H1 (cell line): Measurements from ENCODE around the gene MCM6. TPM values are rescaled to one million over a fixed set of nuclear protein-coding genes. Genes with fewer than 3 reads are reported as not detected.

ENCODE experiments used
- ASH2L ChIP-seq: fragments of 200-600, 300-600 bp; sonication (generic); IDR thresholded peaks from one replicate; pipeline ENCODE4 v1.7.1; 2017; ENCODE audit warnings: low read length
- CHD7 ChIP-seq: fragments of 300-600 bp; sonication (generic); IDR thresholded peaks from 2 replicates; pipeline ENCODE4 v1.7.1; 2012; ENCODE audit warnings: low read length, moderate library complexity, mild to moderate bottlenecking, inconsistent platforms; ENCODE audit not compliant: insufficient replicate concordance
- FOSL1 ChIP-seq: IDR thresholded peaks from 2 replicates; pipeline ENCODE4 v1.6.1; 2011; ENCODE audit warnings: mild to moderate bottlenecking, low read depth, low read length, moderate library complexity; ENCODE audit not compliant: insufficient read depth
- HDAC2 ChIP-seq, 2 experiments: fragments of 300-600 bp in 1 of 2; sonication (generic) in 1 of 2; IDR thresholded peaks; 2 replicates each; pipeline ENCODE4 v1.6.1; 2011 to 2012; ENCODE audit warnings: low read depth in 2 of 2, low read length in 2 of 2, mild to moderate bottlenecking in 2 of 2, moderate library complexity in 2 of 2, borderline replicate concordance in 1 of 2, inconsistent platforms in 1 of 2
- NANOG ChIP-seq: IDR thresholded peaks from 2 replicates; pipeline ENCODE4 v1.6.1; 2011; ENCODE audit warnings: low read length, low read depth, mild to moderate bottlenecking, inconsistent platforms; ENCODE audit not compliant: insufficient read depth, poor library complexity, severe bottlenecking
- PHF8 ChIP-seq: fragments of 200-600 bp; sonication (generic); conservative IDR thresholded peaks from 2 replicates; pipeline ENCODE4 v1.7.1; 2012; ENCODE audit warnings: low read depth, mild to moderate bottlenecking, inconsistent platforms, low read length, moderate library complexity
- POU5F1 ChIP-seq: IDR thresholded peaks from 2 replicates; pipeline ENCODE4 v1.6.1; 2011; ENCODE audit warnings: low read depth, mild to moderate bottlenecking, low read length, moderate library complexity
- SIN3A ChIP-seq, 2 experiments: IDR thresholded peaks in 1 of 2; conservative IDR thresholded peaks in 1 of 2; 2 replicates each; pipeline ENCODE4 v1.6.1; 2011 to 2012; ENCODE audit warnings: low read length in 2 of 2, improper control_type of control experiment in 1 of 2, low read depth in 1 of 2, mild to moderate bottlenecking in 1 of 2
- TAF1 ChIP-seq: IDR thresholded peaks from 2 replicates; pipeline ENCODE4 v1.6.1; 2011; ENCODE audit warnings: mild to moderate bottlenecking, low read depth, low read length
- TBP ChIP-seq: IDR thresholded peaks from 2 replicates; pipeline ENCODE4 v1.6.1; 2011; ENCODE audit warnings: low read depth, low read length, improper control_type of control experiment
- polyA plus RNA-seq, 7 experiments: library from polyadenylated mRNA; depleted of rRNA in 3 of 7; stranded (reverse) in 5 of 7; unstranded in 2 of 7; fragments of >200 nt in 5 of 7; fragments of 200-250 nt in 2 of 7; gene quantifications; 1 replicate in 5 of 7; 2 replicates in 1 of 7; 4 replicates in 1 of 7; pipeline versions ENCODE4 v1.2.1 to v1.2.3, GENCODE V29; 2011 to 2013; ENCODE audit warnings: missing spikeins in 2 of 7, mixed read lengths in 2 of 7
- total RNA-seq: library from RNA; stranded (reverse); fragmentation: NEBNext Ultra II Directional; extraction: Animal tissue kit (Norgen Biotek cat#: 25700); gene quantifications from 2 replicates; pipeline ENCODE4 v1.2.1, GENCODE V29; 2021

The MCM6 gene
- total and polyA plus RNA-seq, 2 of the 8 experiments (the other 6 are each of a cell fraction or from before 2014, with no cell fraction given) = 60.2 to 134 TPM

- TF ChIP-seq CHD7 = no peak
- TF ChIP-seq POU5F1 = no peak
- no peak for TF ChIP-seq PHF8
- no peak for TF ChIP-seq TAF1
- no peak for TF ChIP-seq ASH2L
- TF ChIP-seq SIN3A (conservative IDR thresholded peaks at IDR 0.05 in 1 of 2, IDR thresholded peaks at IDR 0.05 in 1 of 2; ENCODE audit: low read depth in 1 of 2, low read length in 2 of 2) = no peak
- TF ChIP-seq HDAC2 (IDR thresholded peaks at IDR 0.05; ENCODE audit: borderline replicate concordance in 1 of 2, low read depth in 2 of 2, low read length in 2 of 2) = no peak
- no peak for TF ChIP-seq NANOG
- no peak for TF ChIP-seq FOSL1
- no peak for TF ChIP-seq TBP
These were observed 32.6 kb downstream of the MCM6 start (continued) for GRCh38 chr2:135843671-135844070.
